HG03095 (cell line): Measurements from ENCODE around the gene LTBP2.

Source experiments
- ATAC-seq: cut with Tn5 transposase; IDR thresholded peaks from one replicate; pipeline ENCODE4 v1.9.1; 2021; ENCODE audit warnings: moderate library complexity; ENCODE audit not compliant: unreplicated experiment

Gene LTBP2

GRCh38 chr14:74574706-74575105 lies 37.3 kb downstream of the LTBP2 start:
- ATAC-seq: no peak

DNA sequence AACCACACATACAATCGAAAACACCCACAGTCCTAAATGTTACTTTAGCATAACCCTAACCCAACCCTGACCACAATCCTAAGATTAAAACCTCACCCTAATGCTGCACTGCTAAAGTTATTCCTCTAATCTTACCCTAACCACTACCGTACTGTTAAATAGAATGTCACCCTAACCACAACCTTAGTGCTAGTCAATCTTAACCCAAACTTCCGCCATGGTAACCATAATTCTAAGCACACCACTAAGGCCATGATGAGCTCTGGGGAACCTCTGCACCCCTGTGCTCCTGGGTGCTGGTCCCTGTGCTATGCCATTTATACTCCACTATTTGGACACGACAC lies 38.0 kb downstream of the LTBP2 start:
- no peak for ATAC-seq

- ATAC-seq: no peak
Observed at GRCh38 chr14:74573421-74574089, 38.5 kb downstream of the LTBP2 start.

DNA sequence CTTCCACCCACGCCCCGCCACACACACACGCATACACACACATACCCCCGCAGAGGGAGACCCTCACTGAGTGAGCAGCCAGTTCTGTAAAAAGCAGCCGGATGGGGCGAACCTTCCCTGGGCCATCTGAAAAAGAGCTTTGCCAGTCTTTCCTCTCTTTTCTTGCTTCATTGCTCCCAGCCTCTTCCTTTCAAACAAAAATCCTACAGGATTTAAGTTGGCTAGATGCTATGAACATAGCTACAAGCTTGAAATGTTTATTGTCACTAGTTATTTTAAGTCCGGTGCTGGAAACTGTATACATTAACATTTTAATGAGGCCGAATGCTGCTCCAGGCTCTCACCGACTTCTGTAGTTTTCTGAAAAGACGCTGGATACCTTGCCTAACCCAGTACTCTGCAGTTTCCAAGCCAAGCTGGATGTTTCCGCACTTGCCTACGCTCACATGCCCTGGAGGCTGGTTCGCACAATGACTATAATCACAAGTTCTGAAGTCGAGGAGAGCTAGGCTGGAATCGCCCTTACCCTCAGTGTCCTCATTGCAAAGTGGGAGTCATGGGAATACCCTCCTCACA lies 39.2 kb downstream of the LTBP2 start:
- no peak for ATAC-seq

DNA sequence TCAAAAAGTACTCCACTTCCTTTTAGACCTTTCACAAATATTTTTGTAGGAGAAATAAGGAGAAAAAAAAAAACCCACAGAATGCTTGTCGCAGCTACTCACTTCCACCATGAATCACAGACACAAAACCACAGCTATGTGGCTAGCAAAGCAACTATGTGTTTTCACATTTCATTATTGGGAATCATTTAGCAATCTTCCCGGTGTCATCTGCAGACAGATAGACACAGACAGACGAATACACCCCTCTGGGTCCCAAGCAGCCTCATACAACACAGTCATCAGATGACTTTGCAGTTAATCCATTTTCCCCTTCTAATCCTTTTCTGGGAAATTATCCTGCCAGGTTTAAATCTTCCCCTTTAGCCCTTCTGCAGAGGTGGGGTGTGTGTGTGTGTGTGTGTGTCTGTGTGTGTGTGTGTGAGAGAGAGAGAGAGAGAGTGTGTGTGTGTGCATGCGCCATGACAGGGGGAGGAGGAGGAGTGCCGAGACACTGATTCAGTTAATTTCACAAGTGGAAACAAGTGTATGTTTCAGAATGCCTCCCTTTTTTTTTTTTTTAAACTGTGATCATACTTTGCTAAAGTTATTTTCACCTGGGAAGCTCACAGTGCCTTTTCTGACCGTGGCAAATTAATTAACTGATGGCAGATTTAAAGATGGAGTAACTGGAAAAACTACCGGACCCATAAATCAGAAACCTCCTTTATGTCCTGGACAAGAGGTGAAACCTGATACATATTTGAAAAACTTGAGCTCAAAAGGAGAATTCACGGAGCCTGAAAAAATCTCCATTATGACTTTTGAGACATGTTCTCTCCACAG lies 39.9 kb downstream of the LTBP2 start:
- ATAC-seq: no peak

DNA sequence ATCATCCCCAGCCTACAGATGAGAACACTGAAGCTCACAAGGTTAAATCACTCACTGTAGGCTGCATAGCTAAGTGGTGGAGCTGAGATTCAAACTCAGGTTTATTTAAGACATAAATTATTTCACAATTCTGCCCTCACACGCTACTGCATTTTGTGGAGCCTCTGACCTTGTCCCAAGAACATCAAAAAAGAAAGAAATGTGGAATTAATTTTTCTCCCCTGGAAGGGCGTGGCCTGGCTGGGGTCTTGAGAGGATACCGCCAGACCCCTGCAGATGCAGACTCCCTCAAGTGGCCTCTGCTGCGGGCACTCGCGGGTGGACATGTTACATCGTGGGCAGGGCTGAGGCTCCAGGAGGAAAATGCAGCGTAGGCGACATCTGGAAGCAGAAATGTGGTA lies 40.6 kb downstream of the LTBP2 start:
- ATAC-seq: no peak

DNA sequence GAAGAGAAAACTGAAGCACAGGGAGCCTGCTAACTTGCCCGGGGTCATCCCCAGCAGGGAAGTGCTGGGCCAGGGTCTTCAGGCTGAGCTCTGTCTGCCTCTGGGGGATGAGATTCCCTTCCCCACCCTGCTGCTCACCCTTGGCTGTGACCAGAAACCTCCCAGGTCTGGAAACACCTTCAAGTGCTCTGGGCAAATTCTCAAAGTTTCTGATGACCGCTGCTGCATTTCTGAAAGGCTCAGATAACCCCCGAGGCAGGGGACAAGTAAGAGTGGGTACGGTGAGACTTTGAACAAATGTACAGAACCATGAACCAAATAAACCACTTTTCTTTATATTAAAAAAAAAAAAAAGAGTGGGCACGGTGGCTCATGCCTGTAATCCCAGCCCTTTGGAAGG lies 41.3 kb downstream of the LTBP2 start:
- no peak for ATAC-seq

DNA sequence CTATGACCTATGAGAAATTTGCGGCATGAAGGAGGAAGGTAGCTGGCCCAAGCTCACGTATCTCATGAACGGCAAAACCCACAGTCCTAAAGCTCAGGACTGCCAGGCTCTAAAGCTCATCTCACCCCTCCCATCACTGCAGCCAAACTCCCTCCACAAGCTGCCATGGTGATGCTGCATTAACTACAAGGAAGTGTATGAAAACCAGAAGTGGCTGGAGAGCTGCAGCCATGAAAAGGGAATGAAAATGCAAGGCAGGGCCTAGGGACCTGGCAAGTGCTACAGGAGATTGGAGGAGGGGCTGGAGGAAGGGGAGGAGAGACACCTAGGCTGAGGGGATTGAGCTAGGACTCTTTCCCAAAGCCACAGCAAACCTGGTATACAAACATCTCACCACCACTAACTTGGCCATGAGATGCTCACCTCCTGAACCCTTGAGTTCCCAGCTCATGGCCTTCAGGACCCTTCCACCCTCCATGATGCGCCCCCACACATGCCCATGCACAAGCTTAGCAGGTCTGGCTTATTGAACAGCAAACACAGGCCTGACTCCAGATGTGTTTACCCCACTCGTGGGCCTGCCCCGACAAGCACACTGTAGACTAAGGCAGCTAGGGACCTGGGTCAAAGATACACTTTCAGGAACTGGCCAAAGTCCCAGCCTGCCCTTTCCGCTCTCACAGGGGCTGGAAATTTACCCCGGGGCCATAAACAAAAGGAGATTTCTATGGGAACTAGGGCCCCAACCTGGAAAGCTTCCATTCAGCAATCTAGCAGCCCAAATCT lies 42.0 kb downstream of the LTBP2 start:
- no peak for ATAC-seq

- no peak for ATAC-seq
Observed at GRCh38 chr14:74569387-74569786, 42.6 kb downstream of the LTBP2 start.

- ATAC-seq: no peak
Observed at GRCh38 chr14:74568911-74569310, 43.1 kb downstream of the LTBP2 start.

GRCh38 chr14:74568380-74568649 lies 43.7 kb downstream of the LTBP2 start:
- no peak for ATAC-seq

DNA sequence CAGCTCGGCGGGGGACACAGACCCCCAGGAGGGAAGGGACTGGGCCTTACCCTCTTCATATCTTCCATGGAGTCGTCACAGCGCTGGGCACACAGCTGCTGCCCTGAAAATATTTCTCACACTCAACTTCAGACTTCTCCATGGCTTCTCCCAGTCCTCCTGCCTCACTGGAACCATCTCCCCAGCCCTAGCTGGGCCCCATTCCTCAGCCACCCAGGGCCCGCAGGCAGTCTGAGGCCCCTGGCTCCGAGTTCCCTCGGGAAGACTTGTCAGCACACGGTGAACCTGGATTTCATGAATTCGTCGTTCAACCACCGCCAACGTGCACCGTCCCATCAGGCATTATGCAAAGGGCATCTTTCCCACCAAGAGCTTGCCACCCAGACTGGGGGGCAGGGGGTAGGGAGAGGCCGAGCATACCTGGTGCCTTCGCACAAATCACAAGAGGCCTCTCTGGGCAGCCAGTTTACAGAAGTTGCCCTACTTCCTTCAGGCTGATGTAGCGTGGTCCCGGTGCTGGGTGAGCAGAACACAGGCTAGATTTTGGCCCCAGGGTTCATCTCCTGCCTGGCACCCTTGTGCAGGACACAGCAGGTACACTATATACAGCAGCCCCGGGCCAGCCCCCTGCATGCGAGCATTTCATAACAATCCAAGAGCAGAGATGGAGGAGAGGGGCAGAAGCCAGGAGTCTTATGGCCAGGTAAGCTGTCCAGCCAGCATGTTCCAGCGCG lies 44.2 kb downstream of the LTBP2 start:
- no peak for ATAC-seq

DNA sequence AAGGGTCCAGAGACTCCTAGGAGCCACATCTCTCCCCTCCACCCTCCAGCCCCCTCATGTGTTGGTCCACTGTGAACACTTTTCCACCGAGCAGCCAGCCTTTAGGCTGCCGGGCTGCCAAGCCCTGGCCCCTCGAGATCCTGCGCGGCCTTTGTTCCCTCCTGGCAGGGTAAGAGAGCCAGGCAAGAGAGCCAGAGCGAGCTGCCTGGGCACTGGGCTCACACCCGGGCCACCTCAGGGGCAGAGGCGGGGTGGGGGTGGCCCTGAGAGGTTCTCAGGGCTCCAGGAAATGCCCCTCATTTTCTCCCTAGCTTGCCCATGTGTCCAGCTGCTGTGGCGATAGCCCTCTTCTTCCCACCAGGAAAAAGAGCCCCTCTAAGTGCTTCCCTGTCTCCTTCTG lies 44.8 kb downstream of the LTBP2 start:
- no peak for ATAC-seq

DNA sequence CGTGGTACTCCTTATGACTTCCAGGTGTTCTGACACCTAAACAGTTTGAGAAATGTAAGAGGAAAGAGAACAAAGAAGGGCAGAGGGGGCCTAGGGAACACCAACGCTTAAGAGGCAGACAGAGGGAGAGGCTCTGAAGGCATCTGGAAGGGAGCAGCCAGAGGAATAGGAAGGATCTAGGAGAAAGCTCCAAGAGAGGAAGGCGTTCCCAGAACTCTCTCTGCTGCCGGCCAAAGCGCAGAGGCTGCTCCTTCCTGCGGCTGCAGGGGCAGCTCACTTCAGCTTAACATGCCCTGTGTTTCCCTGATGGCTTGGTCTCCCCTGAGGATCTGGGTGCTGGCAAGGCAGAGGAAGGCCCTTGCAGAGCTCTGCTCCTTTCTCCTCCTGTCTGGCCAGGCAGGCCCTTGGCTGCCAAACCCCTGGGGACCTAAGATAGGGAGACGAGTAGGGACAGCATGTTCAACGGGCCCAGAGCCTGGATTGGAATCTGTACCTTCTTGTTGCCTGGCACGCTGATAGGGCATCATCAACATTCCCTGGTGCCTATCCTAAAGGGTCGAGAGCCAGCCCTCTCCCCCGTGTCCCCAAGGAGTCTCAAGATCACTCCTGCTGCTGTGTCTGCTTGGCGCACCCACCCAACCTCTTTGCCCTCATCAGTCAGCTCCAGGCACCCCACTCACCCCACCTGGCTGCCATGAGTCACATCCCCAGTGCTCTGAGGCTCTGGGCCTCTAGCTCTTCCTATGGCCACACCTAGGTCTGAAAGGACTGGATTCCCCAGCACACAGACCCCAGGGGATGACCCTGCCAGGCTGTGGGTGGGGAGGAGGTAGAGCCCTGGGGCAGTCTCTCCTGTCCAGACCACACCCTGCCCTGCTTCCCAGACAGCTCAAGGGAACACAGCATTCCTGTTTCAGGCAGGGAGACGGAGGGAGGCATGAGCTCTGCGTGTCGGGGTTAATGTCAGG lies 45.6 kb downstream of the LTBP2 start:
- ATAC-seq: no peak

- no peak for ATAC-seq
Observed at GRCh38 chr14:74563586-74564159, 48.4 kb downstream of the LTBP2 start.

- ATAC-seq: no peak
Observed at GRCh38 chr14:74563233-74563585, 48.8 kb downstream of the LTBP2 start.

- no peak for ATAC-seq
Observed at GRCh38 chr14:74562515-74563232, 49.4 kb downstream of the LTBP2 start.

DNA sequence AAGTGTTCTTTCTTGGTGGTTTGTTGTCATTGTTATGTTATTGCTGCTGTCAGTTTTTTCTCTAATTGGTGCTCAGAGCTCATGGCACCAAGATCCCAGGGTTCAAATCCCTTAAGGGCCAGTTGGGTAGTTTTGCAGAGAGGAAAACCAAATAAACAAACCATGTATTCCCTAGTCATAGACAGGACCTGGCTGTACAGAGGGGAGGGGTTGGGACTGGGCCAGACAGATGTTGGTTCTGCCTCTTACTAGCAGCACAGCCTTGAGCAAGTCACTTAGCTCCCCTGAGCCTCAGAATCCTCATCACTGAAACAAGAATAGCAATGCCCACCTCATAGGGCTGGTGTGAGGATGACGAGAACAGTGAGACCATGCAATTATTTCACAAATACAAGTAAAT lies 53.4 kb downstream of the LTBP2 start:
- ATAC-seq: no peak

GRCh38 chr14:74557691-74558090 lies 54.3 kb downstream of the LTBP2 start:
- no peak for ATAC-seq
